ENCODE measurements around the gene IER5.
"Not testable (repeated sequence)": the region's sequence is repeated elsewhere in the genome, so short reads cannot be mapped to it uniquely, and the experiment has no call there.

The IER5 gene

GRCh38 chr1:181059435-181059834 lies 29.1 kb upstream of the IER5 start:
- TF ChIP-seq ZNF70 (CRISPR knock-in tag; IDR thresholded peaks at IDR 0.05): no peak
- TF ChIP-seq RARB (CRISPR knock-in tag; IDR thresholded peaks at IDR 0.05): no peak
- TF ChIP-seq CSDC2 (CRISPR knock-in tag; IDR thresholded peaks at IDR 0.05): no peak
- no peak for TF ChIP-seq ZC3H10 (CRISPR knock-in tag; IDR thresholded peaks at IDR 0.05)
- TF ChIP-seq, protein P1, sequence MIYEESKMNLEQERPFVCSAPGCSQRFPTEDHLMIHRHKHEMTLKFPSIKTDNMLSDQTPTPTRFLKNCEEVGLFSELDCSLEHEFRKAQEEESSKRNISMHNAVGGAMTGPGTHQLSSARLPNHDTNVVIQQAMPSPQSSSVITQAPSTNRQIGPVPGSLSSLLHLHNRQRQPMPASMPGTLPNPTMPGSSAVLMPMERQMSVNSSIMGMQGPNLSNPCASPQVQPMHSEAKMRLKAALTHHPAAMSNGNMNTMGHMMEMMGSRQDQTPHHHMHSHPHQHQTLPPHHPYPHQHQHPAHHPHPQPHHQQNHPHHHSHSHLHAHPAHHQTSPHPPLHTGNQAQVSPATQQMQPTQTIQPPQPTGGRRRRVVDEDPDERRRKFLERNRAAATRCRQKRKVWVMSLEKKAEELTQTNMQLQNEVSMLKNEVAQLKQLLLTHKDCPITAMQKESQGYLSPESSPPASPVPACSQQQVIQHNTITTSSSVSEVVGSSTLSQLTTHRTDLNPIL (CRISPR knock-in tag; IDR thresholded peaks at IDR 0.05; ENCODE audit: low read depth): no peak
- no peak for TF ChIP-seq ZFP3 (CRISPR knock-in tag; IDR thresholded peaks at IDR 0.05)
- no peak for TF ChIP-seq TOX (CRISPR knock-in tag; IDR thresholded peaks at IDR 0.05; ENCODE audit: borderline replicate concordance)
- no peak for TF ChIP-seq GLIS3 (CRISPR knock-in tag; IDR thresholded peaks at IDR 0.05)
- no peak for TF ChIP-seq TCF4 (CRISPR knock-in tag; IDR thresholded peaks at IDR 0.05; ENCODE audit: borderline replicate concordance)
- no peak for TF ChIP-seq SNAI2 (CRISPR knock-in tag; IDR thresholded peaks at IDR 0.05)
- no peak for TF ChIP-seq BACH2 (CRISPR knock-in tag; IDR thresholded peaks at IDR 0.05; ENCODE audit: borderline replicate concordance)
- TF ChIP-seq ZNF8 (CRISPR knock-in tag; IDR thresholded peaks at IDR 0.05): no peak
- no peak for TF ChIP-seq ZNF565 (CRISPR knock-in tag; conservative IDR thresholded peaks at IDR 0.05; ENCODE audit: low read depth)
- TF ChIP-seq ISL1 (CRISPR knock-in tag; IDR thresholded peaks at IDR 0.05): no peak
- TF ChIP-seq, protein P2, sequence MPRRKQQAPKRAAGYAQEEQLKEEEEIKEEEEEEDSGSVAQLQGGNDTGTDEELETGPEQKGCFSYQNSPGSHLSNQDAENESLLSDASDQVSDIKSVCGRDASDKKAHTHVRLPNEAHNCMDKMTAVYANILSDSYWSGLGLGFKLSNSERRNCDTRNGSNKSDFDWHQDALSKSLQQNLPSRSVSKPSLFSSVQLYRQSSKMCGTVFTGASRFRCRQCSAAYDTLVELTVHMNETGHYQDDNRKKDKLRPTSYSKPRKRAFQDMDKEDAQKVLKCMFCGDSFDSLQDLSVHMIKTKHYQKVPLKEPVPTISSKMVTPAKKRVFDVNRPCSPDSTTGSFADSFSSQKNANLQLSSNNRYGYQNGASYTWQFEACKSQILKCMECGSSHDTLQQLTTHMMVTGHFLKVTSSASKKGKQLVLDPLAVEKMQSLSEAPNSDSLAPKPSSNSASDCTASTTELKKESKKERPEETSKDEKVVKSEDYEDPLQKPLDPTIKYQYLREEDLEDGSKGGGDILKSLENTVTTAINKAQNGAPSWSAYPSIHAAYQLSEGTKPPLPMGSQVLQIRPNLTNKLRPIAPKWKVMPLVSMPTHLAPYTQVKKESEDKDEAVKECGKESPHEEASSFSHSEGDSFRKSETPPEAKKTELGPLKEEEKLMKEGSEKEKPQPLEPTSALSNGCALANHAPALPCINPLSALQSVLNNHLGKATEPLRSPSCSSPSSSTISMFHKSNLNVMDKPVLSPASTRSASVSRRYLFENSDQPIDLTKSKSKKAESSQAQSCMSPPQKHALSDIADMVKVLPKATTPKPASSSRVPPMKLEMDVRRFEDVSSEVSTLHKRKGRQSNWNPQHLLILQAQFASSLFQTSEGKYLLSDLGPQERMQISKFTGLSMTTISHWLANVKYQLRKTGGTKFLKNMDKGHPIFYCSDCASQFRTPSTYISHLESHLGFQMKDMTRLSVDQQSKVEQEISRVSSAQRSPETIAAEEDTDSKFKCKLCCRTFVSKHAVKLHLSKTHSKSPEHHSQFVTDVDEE (CRISPR knock-in tag; IDR thresholded peaks at IDR 0.05): no peak
- TF ChIP-seq ESRRG (CRISPR knock-in tag; IDR thresholded peaks at IDR 0.05): no peak
- no peak for ATAC-seq

GRCh38 chr1:181060066-181060465 lies 28.4 kb upstream of the IER5 start:
- no peak for ATAC-seq
- TF ChIP-seq TCF4 (CRISPR knock-in tag; IDR thresholded peaks at IDR 0.05; ENCODE audit: borderline replicate concordance): no peak
- no peak for TF ChIP-seq PATZ1 (CRISPR knock-in tag; IDR thresholded peaks at IDR 0.05; ENCODE audit: borderline replicate concordance)
- TF ChIP-seq, protein P2 (CRISPR knock-in tag; IDR thresholded peaks at IDR 0.05): no peak
- TF ChIP-seq GLIS3 (CRISPR knock-in tag; IDR thresholded peaks at IDR 0.05): no peak
- no peak for TF ChIP-seq SNAI2 (CRISPR knock-in tag; IDR thresholded peaks at IDR 0.05)
- no peak for TF ChIP-seq ISL1 (CRISPR knock-in tag; IDR thresholded peaks at IDR 0.05)
- no peak for TF ChIP-seq CSDC2 (CRISPR knock-in tag; IDR thresholded peaks at IDR 0.05)
- TF ChIP-seq OSR1 (CRISPR knock-in tag; IDR thresholded peaks at IDR 0.05): no peak
- TF ChIP-seq, protein P1 (CRISPR knock-in tag; IDR thresholded peaks at IDR 0.05; ENCODE audit: low read depth): no peak
- TF ChIP-seq, protein P3, sequence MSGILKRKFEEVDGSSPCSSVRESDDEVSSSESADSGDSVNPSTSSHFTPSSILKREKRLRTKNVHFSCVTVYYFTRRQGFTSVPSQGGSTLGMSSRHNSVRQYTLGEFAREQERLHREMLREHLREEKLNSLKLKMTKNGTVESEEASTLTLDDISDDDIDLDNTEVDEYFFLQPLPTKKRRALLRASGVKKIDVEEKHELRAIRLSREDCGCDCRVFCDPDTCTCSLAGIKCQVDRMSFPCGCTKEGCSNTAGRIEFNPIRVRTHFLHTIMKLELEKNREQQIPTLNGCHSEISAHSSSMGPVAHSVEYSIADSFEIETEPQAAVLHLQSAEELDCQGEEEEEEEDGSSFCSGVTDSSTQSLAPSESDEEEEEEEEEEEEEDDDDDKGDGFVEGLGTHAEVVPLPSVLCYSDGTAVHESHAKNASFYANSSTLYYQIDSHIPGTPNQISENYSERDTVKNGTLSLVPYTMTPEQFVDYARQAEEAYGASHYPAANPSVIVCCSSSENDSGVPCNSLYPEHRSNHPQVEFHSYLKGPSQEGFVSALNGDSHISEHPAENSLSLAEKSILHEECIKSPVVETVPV (CRISPR knock-in tag; IDR thresholded peaks at IDR 0.05): no peak
- TF ChIP-seq, protein P4, sequence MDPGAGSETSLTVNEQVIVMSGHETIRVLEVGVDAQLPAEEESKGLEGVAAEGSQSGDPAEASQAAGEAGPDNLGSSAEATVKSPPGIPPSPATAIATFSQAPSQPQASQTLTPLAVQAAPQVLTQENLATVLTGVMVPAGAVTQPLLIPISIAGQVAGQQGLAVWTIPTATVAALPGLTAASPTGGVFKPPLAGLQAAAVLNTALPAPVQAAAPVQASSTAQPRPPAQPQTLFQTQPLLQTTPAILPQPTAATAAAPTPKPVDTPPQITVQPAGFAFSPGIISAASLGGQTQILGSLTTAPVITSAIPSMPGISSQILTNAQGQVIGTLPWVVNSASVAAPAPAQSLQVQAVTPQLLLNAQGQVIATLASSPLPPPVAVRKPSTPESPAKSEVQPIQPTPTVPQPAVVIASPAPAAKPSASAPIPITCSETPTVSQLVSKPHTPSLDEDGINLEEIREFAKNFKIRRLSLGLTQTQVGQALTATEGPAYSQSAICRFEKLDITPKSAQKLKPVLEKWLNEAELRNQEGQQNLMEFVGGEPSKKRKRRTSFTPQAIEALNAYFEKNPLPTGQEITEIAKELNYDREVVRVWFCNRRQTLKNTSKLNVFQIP (CRISPR knock-in tag; IDR thresholded peaks at IDR 0.05; ENCODE audit: borderline replicate concordance, low read depth): no peak
- no peak for TF ChIP-seq ZFP3 (CRISPR knock-in tag; IDR thresholded peaks at IDR 0.05)
- no peak for TF ChIP-seq ESRRG (CRISPR knock-in tag; IDR thresholded peaks at IDR 0.05)
- no peak for TF ChIP-seq TOX (CRISPR knock-in tag; IDR thresholded peaks at IDR 0.05; ENCODE audit: borderline replicate concordance)
- no peak for TF ChIP-seq ZC3H10 (CRISPR knock-in tag; IDR thresholded peaks at IDR 0.05)
- no peak for TF ChIP-seq PPARA (CRISPR knock-in tag; IDR thresholded peaks at IDR 0.05; ENCODE audit: borderline replicate concordance)
- no peak for TF ChIP-seq ARNTL (CRISPR knock-in tag; IDR thresholded peaks at IDR 0.05; ENCODE audit: borderline replicate concordance, low read depth)
- no peak for TF ChIP-seq ZNF70 (CRISPR knock-in tag; IDR thresholded peaks at IDR 0.05)
- no peak for TF ChIP-seq BACH2 (CRISPR knock-in tag; IDR thresholded peaks at IDR 0.05; ENCODE audit: borderline replicate concordance)
- TF ChIP-seq ZFP30 (CRISPR knock-in tag; IDR thresholded peaks at IDR 0.05): no peak

GRCh38 chr1:181060947-181061346 lies 27.6 kb upstream of the IER5 start:
- ATAC-seq: not testable (repeated sequence)

Data from SK-N-SH treated with all-trans-retinoic acid at 6 μM for 48 hours (cell line).